GM18861 (cell line): ENCODE data around the gene INTS6.

Experiments
- ATAC-seq: cut with Tn5 transposase; IDR thresholded peaks from one replicate; pipeline ENCODE4 v1.9.1; 2021; ENCODE audit not compliant: unreplicated experiment

INTS6 gene

GRCh38 chr13:51348069-51348967, 104.5 kb downstream of the INTS6 start:
- ATAC-seq, result no peak

- no peak for ATAC-seq
Observed at GRCh38 chr13:51347099-51347498, 105.7 kb downstream of the INTS6 start.

GRCh38 chr13:51346397-51346796, 106.4 kb downstream of the INTS6 start:
- ATAC-seq, result no peak

- ATAC-seq, result no peak
Observed at GRCh38 chr13:51343475-51343874, 109.4 kb downstream of the INTS6 start.

- ATAC-seq, result no peak
Observed at GRCh38 chr13:51342706-51343105, 110.1 kb downstream of the INTS6 start.

GRCh38 chr13:51341791-51342190, 111.0 kb downstream of the INTS6 start:
- ATAC-seq, result no peak

- no peak for ATAC-seq
Observed at GRCh38 chr13:51341232-51341631, 111.6 kb downstream of the INTS6 start.

- no peak for ATAC-seq
Observed at GRCh38 chr13:51339952-51340732, 112.7 kb downstream of the INTS6 start.

- no peak for ATAC-seq
Observed at GRCh38 chr13:51339354-51339753, 113.5 kb downstream of the INTS6 start, which contains the start of gene SERPINE3. Gene SERPINE3, plus strand, starts transcription at chr13:51339691. Its CDS starts 1,401 bp downstream, at chr13:51341092.

GRCh38 chr13:51336746-51337145, 116.1 kb downstream of the INTS6 start:
- no peak for ATAC-seq

- no peak for ATAC-seq
Observed at GRCh38 chr13:51333826-51334225, 119.0 kb downstream of the INTS6 start.

GRCh38 chr13:51333421-51333820, 119.4 kb downstream of the INTS6 start:
- ATAC-seq, result no peak

- ATAC-seq, result no peak
Observed at GRCh38 chr13:51332566-51333361, 120.1 kb downstream of the INTS6 start.

- no peak for ATAC-seq
Observed at GRCh38 chr13:51331354-51331861, 121.4 kb downstream of the INTS6 start.

GRCh38 chr13:51330791-51331190, 122.0 kb downstream of the INTS6 start:
- ATAC-seq, result no peak

GRCh38 chr13:51329606-51330005, 123.2 kb downstream of the INTS6 start:
- ATAC-seq, result no peak

- no peak for ATAC-seq
Observed at GRCh38 chr13:51328488-51328887, 124.3 kb downstream of the INTS6 start.

GRCh38 chr13:51327961-51328360, 124.9 kb downstream of the INTS6 start:
- no peak for ATAC-seq

GRCh38 chr13:51326777-51327176, 126.1 kb downstream of the INTS6 start:
- ATAC-seq, result no peak

- no peak for ATAC-seq
Observed at GRCh38 chr13:51325837-51326236, 127.0 kb downstream of the INTS6 start.
